Measurements from ENCODE around the gene TADA2B. TPM values are rescaled to one million over a fixed set of nuclear protein-coding genes. Genes with fewer than 3 reads are reported as not detected.

Gene TADA2B
- total and polyA plus RNA-seq, 3 donors from 2014 or later: 34.5 to 47.6 (median 42.2) TPM

- DNase-seq: no peak
- intact Hi-C loops (cut with DNase I; ENCODE audit: low total_unique reads): no loop called here
- Histone ChIP-seq H3K4me3 (no peak overlapping the region), H3K4me1 (no peaks in the 10 kb centered on the region), H3K36me3 (ENCODE audit: low read depth, missing control alignments) (no peaks in the 10 kb centered on the region), H3K27me3 (no peaks in the 10 kb centered on the region), H3K9me3 (no peaks in the 10 kb centered on the region), H3K27ac (no peak overlapping the region)
- no peak for TF ChIP-seq CTCF (IDR thresholded peaks at IDR 0.05)
- 89% methylated on average over 7 of the region's 7 CpGs for WGBS, 2 donors
These were observed 15.9 kb upstream of the TADA2B start for GRCh38 chr4:7027284-7027683.

- no peak for DNase-seq
- no peak overlapping the region for H3K4me3 ChIP-seq
- no peak overlapping the region for H3K27ac ChIP-seq
- intact Hi-C loops (cut with DNase I; ENCODE audit: low total_unique reads): no loop called here
- H3K9me3 ChIP-seq: no peaks in the 10 kb centered on the region
- H3K4me1 ChIP-seq: no peaks in the 10 kb centered on the region
- H3K27me3 ChIP-seq: no peaks in the 10 kb centered on the region
- 66 to 81% methylated on average over 5 of the region's 5 CpGs for WGBS, 2 donors
- TF ChIP-seq POLR2A (IDR thresholded peaks at IDR 0.05) (no peak), CTCF (IDR thresholded peaks at IDR 0.05) (no peak)
- no peaks in the 10 kb centered on the region for H3K36me3 ChIP-seq (ENCODE audit: low read depth, missing control alignments)
These were observed 15.3 kb upstream of the TADA2B start for GRCh38 chr4:7027913-7028312.

GRCh38 chr4:7029212-7029611 lies 14.0 kb upstream of the TADA2B start:
- no peaks in the 10 kb centered on the region for H3K9me3 ChIP-seq
- 97% methylated on average over 12 of the region's 12 CpGs for WGBS, 2 donors
- H3K4me1 ChIP-seq: no peaks in the 10 kb centered on the region
- intact Hi-C loops (cut with DNase I; ENCODE audit: low total_unique reads): no loop called here
- no peak overlapping the region for H3K4me3 ChIP-seq
- H3K27me3 ChIP-seq: no peaks in the 10 kb centered on the region
- H3K27ac ChIP-seq: no peak overlapping the region
- no peak for DNase-seq
- TF ChIP-seq CTCF (IDR thresholded peaks at IDR 0.05) (no peak), POLR2A (IDR thresholded peaks at IDR 0.05) (no peak)
- no peaks in the 10 kb centered on the region for H3K36me3 ChIP-seq (ENCODE audit: low read depth, missing control alignments)

- TF ChIP-seq CTCF (IDR thresholded peaks at IDR 0.05) (no peak), POLR2A (IDR thresholded peaks at IDR 0.05) (no peak)
- intact Hi-C loops (cut with DNase I; ENCODE audit: low total_unique reads): no loop called here
- Histone ChIP-seq H3K9me3 (no peaks in the 10 kb centered on the region), H3K27me3 (no peaks in the 10 kb centered on the region), H3K4me1 (no peaks in the 10 kb centered on the region), H3K36me3 (ENCODE audit: low read depth, missing control alignments) (no peaks in the 10 kb centered on the region), H3K27ac (no peak overlapping the region), H3K4me3 (no peak overlapping the region)
- WGBS, 2 donors: 92 to 93% methylated on average over 10 of the region's 10 CpGs
- no peak for DNase-seq
These were observed 13.3 kb upstream of the TADA2B start for GRCh38 chr4:7029921-7030320.

- no peak for TF ChIP-seq CTCF (IDR thresholded peaks at IDR 0.05)
- TF ChIP-seq POLR2A (IDR thresholded peaks at IDR 0.05): no peak
- Histone ChIP-seq H3K4me1 (no peaks in the 10 kb centered on the region), H3K27me3 (no peaks in the 10 kb centered on the region), H3K27ac (no peak overlapping the region), H3K4me3 (no peak overlapping the region), H3K9me3 (no peaks in the 10 kb centered on the region), H3K36me3 (ENCODE audit: low read depth, missing control alignments) (no peaks in the 10 kb centered on the region)
- intact Hi-C loops (cut with DNase I; ENCODE audit: low total_unique reads): no loop called here
- WGBS, 2 donors: 95 to 96% methylated on average over 9 to 10 of the region's 10 CpGs
- no peak for DNase-seq
These were observed 12.3 kb upstream of the TADA2B start for GRCh38 chr4:7030856-7031255.

Measured in testis (tissue), 3 donors.